ENCODE results near the gene ZNF45.
A peak's percentile ranks its signal among the peaks of the same experiment; 100 is the strongest.
"Not testable (repeated sequence)": the region's sequence is repeated elsewhere in the genome, so short reads cannot be mapped to it uniquely, and the experiment has no call there.

Gene ZNF45

GRCh38 chr19:43960411-43960810 is 25.3 kb upstream of the ZNF45 start:
- TF ChIP-seq, protein P1, sequence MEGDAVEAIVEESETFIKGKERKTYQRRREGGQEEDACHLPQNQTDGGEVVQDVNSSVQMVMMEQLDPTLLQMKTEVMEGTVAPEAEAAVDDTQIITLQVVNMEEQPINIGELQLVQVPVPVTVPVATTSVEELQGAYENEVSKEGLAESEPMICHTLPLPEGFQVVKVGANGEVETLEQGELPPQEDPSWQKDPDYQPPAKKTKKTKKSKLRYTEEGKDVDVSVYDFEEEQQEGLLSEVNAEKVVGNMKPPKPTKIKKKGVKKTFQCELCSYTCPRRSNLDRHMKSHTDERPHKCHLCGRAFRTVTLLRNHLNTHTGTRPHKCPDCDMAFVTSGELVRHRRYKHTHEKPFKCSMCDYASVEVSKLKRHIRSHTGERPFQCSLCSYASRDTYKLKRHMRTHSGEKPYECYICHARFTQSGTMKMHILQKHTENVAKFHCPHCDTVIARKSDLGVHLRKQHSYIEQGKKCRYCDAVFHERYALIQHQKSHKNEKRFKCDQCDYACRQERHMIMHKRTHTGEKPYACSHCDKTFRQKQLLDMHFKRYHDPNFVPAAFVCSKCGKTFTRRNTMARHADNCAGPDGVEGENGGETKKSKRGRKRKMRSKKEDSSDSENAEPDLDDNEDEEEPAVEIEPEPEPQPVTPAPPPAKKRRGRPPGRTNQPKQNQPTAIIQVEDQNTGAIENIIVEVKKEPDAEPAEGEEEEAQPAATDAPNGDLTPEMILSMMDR (conservative IDR thresholded peaks at IDR 0.05; ENCODE audit: low read depth, low read length), result no peak
- DNase-seq (ENCODE audit: low read depth), result no peak
- H3K4me3 ChIP-seq (ENCODE audit: low read length), result no peak overlapping the region

DNA sequence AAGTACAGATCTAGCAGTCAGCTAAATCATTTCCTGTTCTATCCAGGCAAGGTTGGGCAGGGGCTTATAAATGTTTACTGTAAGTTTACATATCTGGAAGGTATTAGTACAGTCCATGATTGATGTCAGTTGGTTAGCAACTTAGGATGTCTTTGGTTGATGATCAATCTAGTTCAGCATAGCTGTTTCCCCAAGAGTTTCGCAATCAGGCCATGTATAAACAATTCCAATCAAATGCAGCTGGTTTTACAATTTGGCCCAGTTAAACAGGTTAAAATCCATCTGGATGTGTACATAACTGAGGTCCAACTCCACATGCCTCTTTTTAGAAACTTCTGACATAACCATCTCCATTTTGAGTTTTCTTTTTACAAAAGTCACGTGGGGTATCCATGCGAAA is 22.8 kb upstream of the ZNF45 start:
- H3K4me3 ChIP-seq (ENCODE audit: low read length), result no peak overlapping the region
- TF ChIP-seq, protein P1 (conservative IDR thresholded peaks at IDR 0.05; ENCODE audit: low read depth, low read length), result no peak
- DNase-seq (ENCODE audit: low read depth), result no peak

DNA sequence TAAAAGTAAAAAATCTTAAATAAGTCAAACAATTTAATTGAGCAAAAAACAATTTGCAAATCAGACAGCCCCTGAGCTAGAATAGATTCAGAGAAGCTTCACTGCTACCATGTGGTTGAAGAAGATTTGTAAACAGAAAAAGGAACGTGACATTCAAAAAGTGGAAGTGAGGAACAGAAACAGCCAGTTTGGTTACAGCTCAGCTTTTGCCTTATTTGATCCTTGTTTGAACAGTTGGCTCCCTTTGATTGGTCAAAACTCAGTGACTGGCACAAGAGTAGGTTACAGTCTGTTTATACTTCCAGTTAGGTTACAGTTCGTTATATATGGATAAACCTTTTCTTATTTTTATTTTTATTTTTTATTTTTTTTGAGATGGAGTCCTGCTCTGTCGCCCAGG is 21.7 kb upstream of the ZNF45 start:
- no peak overlapping the region for H3K4me3 ChIP-seq (ENCODE audit: low read length)
- TF ChIP-seq, protein P1 (conservative IDR thresholded peaks at IDR 0.05; ENCODE audit: low read depth, low read length), result no peak
- DNase-seq (ENCODE audit: low read depth), result no peak

DNA sequence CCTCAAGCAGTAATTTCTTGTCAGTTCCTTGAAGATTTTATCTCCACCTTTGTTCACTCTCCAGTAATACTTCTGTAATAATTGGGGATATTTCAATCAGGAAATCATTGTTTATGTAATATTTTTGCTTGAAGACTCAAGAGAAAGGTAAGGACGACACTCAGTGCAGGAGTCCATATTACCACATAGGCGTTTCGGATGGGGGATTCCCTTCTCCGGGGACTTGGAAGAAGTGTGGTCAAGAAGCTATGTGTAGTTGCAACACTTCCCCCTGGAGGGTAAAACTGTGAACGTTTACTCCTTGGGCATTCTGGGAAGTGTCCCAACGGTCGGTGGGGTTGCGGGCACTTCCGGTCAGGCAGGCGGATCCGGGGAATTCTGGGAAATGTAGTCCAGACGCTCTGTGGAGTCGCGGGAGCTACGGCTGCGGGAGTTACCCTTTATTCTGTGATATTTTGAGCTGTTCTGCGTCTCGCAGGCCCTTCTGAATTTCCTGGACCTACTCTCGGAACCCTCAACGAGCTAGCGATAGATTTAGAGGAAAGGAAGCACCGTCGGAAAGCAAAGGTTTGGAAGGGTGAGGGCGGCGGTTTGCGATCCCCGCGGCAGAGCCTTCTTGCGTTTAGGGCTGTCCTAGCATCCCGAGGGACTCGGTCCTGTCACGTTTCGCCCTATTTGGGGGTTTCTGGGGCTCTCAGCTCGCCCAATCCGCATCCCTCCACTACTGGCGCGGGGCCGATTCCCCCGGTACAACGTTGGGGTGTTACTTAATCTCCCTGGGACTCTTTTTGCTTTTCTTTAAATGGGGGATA is 16.0 kb upstream of the ZNF45 start, which contains the start of gene ZNF221:
TSS of gene ZNF221 (plus strand) at position 395 of the 812 bp plus-strand sequence. CDS start 11,499 bp downstream, outside the sequence.
- TF ChIP-seq, protein P1 (conservative IDR thresholded peaks at IDR 0.05; ENCODE audit: low read depth, low read length), result peak; percentile 59
- peak; percentile 91 for DNase-seq (ENCODE audit: low read depth)

DNA sequence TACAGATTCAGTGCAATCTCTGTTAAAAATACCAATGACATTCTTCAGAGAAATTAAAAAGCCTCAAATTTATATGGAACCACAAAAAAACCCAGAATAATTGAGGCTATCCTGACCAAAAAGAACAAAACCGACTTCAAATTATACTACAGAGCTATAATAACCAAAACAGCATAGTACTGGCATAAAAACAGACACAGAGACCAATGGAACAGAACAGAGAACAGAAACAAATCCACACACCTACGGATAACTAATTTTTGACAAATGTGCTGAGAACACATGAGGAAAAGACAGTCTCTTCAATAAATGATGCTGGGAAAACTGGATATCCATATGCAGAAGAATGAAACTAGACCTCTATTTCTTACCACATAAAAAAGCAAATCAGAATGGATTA is 14.7 kb upstream of the ZNF45 start:
- not testable (repeated sequence) for DNase-seq (ENCODE audit: low read depth); H3K4me3 ChIP-seq (ENCODE audit: low read length)

More for the DNA sequence above, 16.0 kb upstream of the ZNF45 start, which contains the start of gene ZNF221:
- H3K4me3 ChIP-seq (ENCODE audit: low read length), result peak within 1 kb of the TSS; percentile 95

GRCh38 chr19:43947412-43947811 is 12.3 kb upstream of the ZNF45 start:
- not testable (repeated sequence) for H3K4me3 ChIP-seq (ENCODE audit: low read length); DNase-seq (ENCODE audit: low read depth)

DNA sequence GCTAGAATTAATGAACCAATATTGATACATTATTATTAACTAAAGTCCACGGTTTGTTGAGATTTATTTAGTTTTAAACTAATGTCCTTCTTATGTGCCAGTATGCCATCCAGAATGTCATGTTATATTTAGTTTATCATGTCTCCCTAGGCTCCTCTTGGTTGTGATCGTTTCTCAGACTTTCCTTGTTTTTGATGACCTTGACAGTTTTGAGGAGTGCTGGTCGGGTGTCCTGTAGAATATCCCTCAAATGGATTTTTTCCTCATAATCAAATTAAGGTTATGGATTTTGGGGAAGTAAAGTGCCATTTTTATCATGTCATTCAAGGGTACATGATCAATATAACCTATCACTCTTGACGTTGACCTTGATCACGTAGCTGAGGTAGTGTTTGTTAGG is 6.1 kb upstream of the ZNF45 start:
- no peak for DNase-seq (ENCODE audit: low read depth)
- H3K4me3 ChIP-seq (ENCODE audit: low read length), result no peak overlapping the region
- TF ChIP-seq, protein P1 (conservative IDR thresholded peaks at IDR 0.05; ENCODE audit: low read depth, low read length), result no peak

- TF ChIP-seq, protein P1 (conservative IDR thresholded peaks at IDR 0.05; ENCODE audit: low read depth, low read length), result no peak
- DNase-seq (ENCODE audit: low read depth), result no peak
- no peak overlapping the region for H3K4me3 ChIP-seq (ENCODE audit: low read length)
Measured at GRCh38 chr19:43940719-43941118, 5.6 kb upstream of the ZNF45 start.

Data from retinal pigment epithelial cell (primary cell).